Measurements from ENCODE around the gene WNT2B. TPM values are rescaled to one million over a fixed set of nuclear protein-coding genes. Genes with fewer than 3 reads are reported as not detected.
"Not testable (repeated sequence)": the region's sequence is repeated elsewhere in the genome, so short reads cannot be mapped to it uniquely, and the experiment has no call there.

WNT2B gene
- total RNA-seq (10 to 100 TPM in 1 of 2 donors, 1 to 10 TPM in 1; 5.8 to 15.8 TPM), polyA plus RNA-seq (1 to 10 TPM; 2.5 to 2.8 TPM)
- long read RNA-seq, donor 1, partial matches to known transcripts: 2 of 16 reads
- long read RNA-seq, donor 1, other reads (novel, unspliced or antisense): 10 of 16 reads
- long read RNA-seq, donor 2, partial matches to known transcripts: 0 of 15 reads
- long read RNA-seq, donor 2, other reads (novel, unspliced or antisense): 14 of 15 reads

DNA sequence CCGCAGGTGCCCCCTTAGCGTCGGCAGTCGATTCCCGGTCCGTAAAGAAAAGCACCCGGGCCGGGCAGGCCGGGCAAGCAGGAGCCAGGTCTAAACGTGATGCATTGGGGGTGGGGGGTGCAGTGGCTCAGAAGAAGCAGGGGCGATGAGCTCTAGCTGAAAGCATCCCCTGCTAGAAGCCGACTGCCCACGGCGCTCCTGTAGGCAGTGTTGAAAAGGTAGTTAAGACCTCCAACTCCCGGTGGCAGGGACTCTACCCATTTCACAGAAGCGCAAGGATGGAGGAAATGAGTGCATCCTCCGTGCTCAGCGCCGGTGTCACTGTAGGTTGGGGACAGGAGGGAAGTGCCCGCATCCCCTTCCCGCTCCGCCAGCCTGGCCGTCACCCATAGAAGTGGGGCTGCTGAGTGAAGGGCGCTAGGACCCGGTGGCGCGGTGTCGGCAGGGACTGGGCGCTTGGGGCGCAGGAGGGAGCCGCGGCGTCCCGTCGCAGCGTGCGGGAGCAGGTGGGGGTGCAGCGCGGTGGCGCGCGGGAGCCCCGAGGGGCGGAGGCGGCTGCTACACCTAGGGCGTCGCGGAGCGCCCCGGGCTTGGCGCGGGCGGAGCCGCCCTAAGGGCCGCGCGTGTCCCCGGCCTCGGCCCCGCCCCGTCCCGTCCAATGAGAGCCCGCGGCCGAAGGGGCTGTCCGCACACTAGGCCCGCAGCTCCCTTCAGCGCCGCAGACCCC is at the start of gene WNT2B:
WNT2B (plus strand) TSS at position 688 of the 727 bp plus-strand sequence. CDS start 298 bp downstream, outside the sequence.
- 1% methylated on average over 44 to 69 of the region's 69 CpGs for WGBS, 2 donors
- peak; percentile 24 for ATAC-seq (ENCODE audit: low FRiP score)
- intact Hi-C loops (cut with DNase I): loop anchor here in 1 of 2 donors (10.0 kb wide), 1 partner anchor 106 kb away; the partner anchor contains the start of genes CAPZA1 and ST7L
- Histone ChIP-seq H3K27ac (ENCODE audit: low read depth in 1 of 2, low read length in 2 of 2) (no peak within 1 kb of the TSS), H3K27me3 (ENCODE audit: control insufficient read depth in 1 of 2, insufficient read depth in 2 of 2, low read length in 1 of 2) (no peaks in the 10 kb centered on the region), H3K36me3 (ENCODE audit: control insufficient read depth in 1 of 2, insufficient read depth in 2 of 2, low read length in 1 of 2) (no peaks in the 10 kb centered on the region), H3K4me3 (ENCODE audit: low read length in 2 of 2) (peak within 1 kb of the TSS; percentile 18 to 33), H3K9me3 (ENCODE audit: control insufficient read depth, low read length) (no peaks in the 10 kb centered on the region), H3K4me1 (ENCODE audit: control insufficient read depth in 1 of 2, insufficient read depth in 2 of 2, low read length in 2 of 2) (no peaks in the 10 kb centered on the region)
- DNase-seq: peak; percentile 57 to 79

DNA sequence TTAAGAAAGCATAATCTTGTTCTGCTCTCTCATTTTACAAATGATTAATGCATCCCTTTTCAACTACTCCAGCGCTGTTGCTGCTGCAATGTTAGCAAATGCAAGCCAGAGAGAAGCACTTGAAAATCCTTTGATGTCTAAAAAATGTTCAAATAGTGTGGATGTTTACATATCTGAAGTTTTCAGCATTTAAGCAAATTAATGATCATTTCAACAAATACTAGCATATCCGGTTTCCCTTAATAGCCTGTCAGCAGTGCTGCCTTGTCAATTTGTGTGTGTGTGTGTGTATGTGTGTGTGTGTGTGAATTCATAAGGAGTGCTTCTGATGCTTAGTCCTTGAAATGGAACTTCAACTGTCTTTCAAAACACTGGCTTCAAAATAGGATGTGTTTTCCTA is 48.1 kb upstream of the WNT2B start:
- Histone ChIP-seq H3K4me3 (ENCODE audit: low read length in 2 of 2) (no peak overlapping the region), H3K9me3 (ENCODE audit: control insufficient read depth, low read length) (no peaks in the 10 kb centered on the region), H3K4me1 (ENCODE audit: control insufficient read depth in 1 of 2, insufficient read depth in 2 of 2, low read length in 2 of 2) (no peaks in the 10 kb centered on the region), H3K36me3 (ENCODE audit: control insufficient read depth in 1 of 2, insufficient read depth in 2 of 2, low read length in 1 of 2) (peaks cover 10 to 11% of the 10 kb centered on the region in 2 donors), H3K27me3 (ENCODE audit: control insufficient read depth in 1 of 2, insufficient read depth in 2 of 2, low read length in 1 of 2) (no peaks in the 10 kb centered on the region), H3K27ac (ENCODE audit: low read depth in 1 of 2, low read length in 2 of 2) (no peak overlapping the region)
- ATAC-seq (ENCODE audit: low FRiP score) (no peak), DNase-seq (no peak)
- WGBS, 2 donors: 83 to 88% methylated on average over 2 of the region's 2 CpGs
- intact Hi-C loops (cut with DNase I): loop anchor here in 1 of 2 donors (10.0 kb wide), 1 partner anchor 244 kb away; the partner anchor contains the start of gene RHOC

DNA sequence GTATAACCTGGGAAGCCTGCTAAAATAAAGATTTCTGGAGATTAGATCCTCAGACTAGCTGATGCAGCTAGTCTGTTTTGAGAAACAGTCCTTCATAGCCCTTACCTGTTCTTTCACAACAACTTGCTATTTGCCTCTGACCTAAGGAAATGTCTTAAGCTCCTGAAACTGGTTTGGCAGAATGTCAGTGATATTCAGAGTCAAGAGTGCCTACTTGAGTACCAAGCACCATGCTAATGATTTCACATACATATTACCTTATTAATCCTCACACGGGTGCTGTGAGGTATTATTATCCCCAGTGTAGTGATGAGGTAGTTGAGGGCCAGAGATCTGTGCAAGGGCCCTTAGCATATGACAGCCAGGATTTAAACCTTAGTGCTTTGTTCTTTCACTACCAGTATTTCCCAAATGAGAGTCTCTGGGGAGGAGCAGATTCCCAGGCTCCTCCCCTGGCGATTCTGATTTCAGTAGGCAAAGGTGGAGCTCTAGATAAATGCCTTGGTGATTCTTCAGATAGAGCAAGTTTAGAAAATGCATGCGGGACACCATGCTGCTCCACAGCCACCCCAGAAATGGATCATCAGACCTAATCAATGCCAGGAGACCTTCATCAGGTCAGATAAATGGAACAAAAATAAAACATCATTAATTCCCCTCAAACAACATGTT is 47.4 kb upstream of the WNT2B start:
- 66 to 71% methylated on average over 3 of the region's 3 CpGs for WGBS, 2 donors
- Histone ChIP-seq H3K9me3 (ENCODE audit: control insufficient read depth, low read length) (no peaks in the 10 kb centered on the region), H3K27me3 (ENCODE audit: control insufficient read depth in 1 of 2, insufficient read depth in 2 of 2, low read length in 1 of 2) (no peaks in the 10 kb centered on the region), H3K4me1 (ENCODE audit: control insufficient read depth in 1 of 2, insufficient read depth in 2 of 2, low read length in 2 of 2) (no peaks in the 10 kb centered on the region), H3K4me3 (ENCODE audit: low read length in 2 of 2) (no peak overlapping the region), H3K27ac (ENCODE audit: low read depth in 1 of 2, low read length in 2 of 2) (no peak overlapping the region), H3K36me3 (ENCODE audit: control insufficient read depth in 1 of 2, insufficient read depth in 2 of 2, low read length in 1 of 2) (peaks cover 5 to 9% of the 10 kb centered on the region in 2 donors)
- no peak for ATAC-seq (ENCODE audit: low FRiP score)
- intact Hi-C loops (cut with DNase I): loop anchor here in 1 of 2 donors (10.0 kb wide), 1 partner anchor 243 kb away; the partner anchor contains the start of gene RHOC
- no peak for DNase-seq

DNA sequence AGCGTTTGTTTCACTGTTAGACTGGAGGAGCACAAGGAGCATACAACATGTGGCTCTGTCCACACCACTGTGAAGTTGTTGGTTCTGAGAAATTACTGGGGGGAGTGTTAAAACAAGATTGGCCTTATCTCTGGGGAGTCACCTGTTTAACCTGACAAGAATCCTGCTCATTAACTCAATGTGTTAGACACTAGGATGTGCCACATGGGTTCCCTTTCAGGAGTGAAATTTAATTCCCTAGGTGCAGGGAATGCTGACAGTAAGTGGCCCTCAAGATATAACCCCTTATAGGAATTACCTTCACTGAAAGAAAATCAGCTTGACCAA is 45.8 kb upstream of the WNT2B start:
- H3K27ac ChIP-seq (ENCODE audit: low read depth in 1 of 2, low read length in 2 of 2): peak overlapping the region in 1 of 2 donors; percentile 22
- H3K36me3 ChIP-seq (ENCODE audit: control insufficient read depth in 1 of 2, insufficient read depth in 2 of 2, low read length in 1 of 2): no peaks in the 10 kb centered on the region
- intact Hi-C loops (cut with DNase I): loop anchor here in 1 of 2 donors (10.0 kb wide), 1 partner anchor 242 kb away; the partner anchor contains the start of gene RHOC
- ATAC-seq (ENCODE audit: low FRiP score) (no peak), DNase-seq (no peak)
- H3K4me3 ChIP-seq (ENCODE audit: low read length in 2 of 2): no peak overlapping the region
- no peaks in the 10 kb centered on the region for H3K27me3 ChIP-seq (ENCODE audit: control insufficient read depth in 1 of 2, insufficient read depth in 2 of 2, low read length in 1 of 2)
- H3K9me3 ChIP-seq (ENCODE audit: control insufficient read depth, low read length): no peaks in the 10 kb centered on the region
- 71 to 82% methylated on average over 1 of the region's 1 CpG for WGBS, 2 donors
- H3K4me1 ChIP-seq (ENCODE audit: control insufficient read depth in 1 of 2, insufficient read depth in 2 of 2, low read length in 2 of 2): no peaks in the 10 kb centered on the region

DNA sequence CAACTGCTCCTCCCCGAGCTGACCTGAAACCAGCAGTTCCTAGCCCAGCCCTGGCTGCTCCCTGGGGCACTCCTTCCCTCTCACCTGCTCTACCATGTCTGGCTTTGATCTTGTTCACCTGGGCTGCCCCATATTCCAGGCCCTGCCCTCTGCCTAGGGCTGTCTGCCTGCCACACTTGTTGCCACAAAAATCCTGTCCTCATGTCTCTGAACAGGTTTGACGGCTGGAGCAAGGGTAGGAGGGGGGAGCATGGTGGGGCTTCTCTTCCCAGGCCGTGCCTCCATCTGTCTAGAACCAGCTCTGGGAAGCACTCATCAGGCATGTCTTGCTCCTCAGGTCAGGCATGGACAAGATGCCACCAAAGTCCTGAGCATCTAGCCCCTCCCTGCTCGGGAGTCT is 44.3 kb upstream of the WNT2B start:
- ATAC-seq (ENCODE audit: low FRiP score): no peak
- Histone ChIP-seq H3K4me3 (ENCODE audit: low read length in 2 of 2) (no peak overlapping the region), H3K36me3 (ENCODE audit: control insufficient read depth in 1 of 2, insufficient read depth in 2 of 2, low read length in 1 of 2) (no peaks in the 10 kb centered on the region), H3K9me3 (ENCODE audit: control insufficient read depth, low read length) (no peaks in the 10 kb centered on the region), H3K27me3 (ENCODE audit: control insufficient read depth in 1 of 2, insufficient read depth in 2 of 2, low read length in 1 of 2) (no peaks in the 10 kb centered on the region), H3K27ac (ENCODE audit: low read depth in 1 of 2, low read length in 2 of 2) (no peak overlapping the region), H3K4me1 (ENCODE audit: control insufficient read depth in 1 of 2, insufficient read depth in 2 of 2, low read length in 2 of 2) (no peaks in the 10 kb centered on the region)
- whole genome bisulfite sequencing, 2 donors: 66 to 73% methylated on average over 4 of the region's 4 CpGs
- DNase-seq: no peak
- intact Hi-C loops (cut with DNase I): loop anchor here (2.0 to 10.0 kb wide), 2 partner anchors 68 to 240 kb away; partner anchors contain the start of genes CTTNBP2NL (in 1 of the 2) and RHOC (in 1 of the 2)

DNA sequence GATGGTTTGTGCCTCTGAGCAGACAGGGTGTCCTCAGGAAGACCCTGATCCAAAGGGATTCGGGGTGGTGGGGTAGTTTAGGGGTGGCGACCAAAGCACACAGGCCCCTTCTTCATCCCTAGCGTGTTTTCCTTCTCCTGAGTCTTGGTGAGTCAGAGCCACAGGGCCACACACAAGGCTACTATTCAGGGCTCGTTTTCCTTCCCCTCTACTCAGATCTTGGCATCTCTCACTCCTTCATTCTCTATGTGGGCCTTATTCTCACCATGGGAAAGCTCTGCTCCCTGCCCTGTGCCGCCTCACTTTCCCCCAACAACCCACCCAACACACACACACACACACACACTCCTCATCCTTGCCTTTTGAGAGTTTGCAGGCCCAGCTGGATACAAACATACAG is 43.6 kb upstream of the WNT2B start:
- ATAC-seq (ENCODE audit: low FRiP score): no peak
- DNase-seq: peak in 1 of 2 donors; percentile 38
- H3K27me3 ChIP-seq (ENCODE audit: control insufficient read depth in 1 of 2, insufficient read depth in 2 of 2, low read length in 1 of 2): no peaks in the 10 kb centered on the region
- no peak overlapping the region for H3K4me3 ChIP-seq (ENCODE audit: low read length in 2 of 2)
- H3K4me1 ChIP-seq (ENCODE audit: control insufficient read depth in 1 of 2, insufficient read depth in 2 of 2, low read length in 2 of 2): no peaks in the 10 kb centered on the region
- H3K36me3 ChIP-seq (ENCODE audit: control insufficient read depth in 1 of 2, insufficient read depth in 2 of 2, low read length in 1 of 2): no peaks in the 10 kb centered on the region
- 41 to 44% methylated on average over 5 of the region's 5 CpGs for WGBS, 2 donors
- H3K27ac ChIP-seq (ENCODE audit: low read depth in 1 of 2, low read length in 2 of 2): no peak overlapping the region
- intact Hi-C loops (cut with DNase I): loop anchor here (2.0 to 10.0 kb wide), 2 partner anchors 68 to 240 kb away; partner anchors contain the start of genes CTTNBP2NL (in 1 of the 2) and RHOC (in 1 of the 2)
- no peaks in the 10 kb centered on the region for H3K9me3 ChIP-seq (ENCODE audit: control insufficient read depth, low read length)

DNA sequence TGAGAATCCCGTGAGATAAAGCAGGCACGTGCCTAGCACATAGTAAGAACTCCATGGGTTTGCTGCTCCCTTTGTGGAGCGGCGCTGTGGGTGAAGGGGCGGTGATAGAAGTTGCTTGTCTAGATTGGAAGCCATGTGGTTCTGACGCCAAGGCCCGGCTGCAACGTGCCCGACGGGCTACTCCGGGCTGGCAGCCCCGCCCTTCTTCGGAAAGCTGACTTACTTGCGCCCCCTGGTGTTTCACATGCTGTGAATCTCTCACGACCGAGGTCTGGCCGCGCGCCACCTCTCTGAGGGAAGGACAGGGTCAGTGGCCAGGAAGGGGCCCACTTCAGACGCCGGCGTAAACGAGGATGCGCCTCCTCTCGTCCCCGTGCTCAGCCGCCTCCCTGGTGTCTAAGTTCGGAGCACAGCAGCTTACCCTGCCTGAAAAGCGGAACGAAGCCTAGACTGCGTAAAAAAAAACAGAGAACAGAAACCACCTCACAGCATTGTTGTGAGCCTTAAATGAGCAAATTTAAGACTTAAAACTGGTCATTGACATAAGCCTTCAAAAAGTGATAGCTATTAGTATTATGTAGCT is 42.6 kb upstream of the WNT2B start:
- DNase-seq: peak; percentile 98
- H3K4me3 ChIP-seq (ENCODE audit: low read length in 2 of 2): peak overlapping the region; percentile 38 to 63
- no peaks in the 10 kb centered on the region for H3K36me3 ChIP-seq (ENCODE audit: control insufficient read depth in 1 of 2, insufficient read depth in 2 of 2, low read length in 1 of 2)
- no peaks in the 10 kb centered on the region for H3K27me3 ChIP-seq (ENCODE audit: control insufficient read depth in 1 of 2, insufficient read depth in 2 of 2, low read length in 1 of 2)
- H3K4me1 ChIP-seq (ENCODE audit: control insufficient read depth in 1 of 2, insufficient read depth in 2 of 2, low read length in 2 of 2): no peaks in the 10 kb centered on the region
- intact Hi-C loops (cut with DNase I): loop anchor here (1.0 to 10.0 kb wide), 2 partner anchors 75 to 239 kb away; partner anchors contain the start of gene RHOC (in 1 of the 2)
- no peaks in the 10 kb centered on the region for H3K9me3 ChIP-seq (ENCODE audit: control insufficient read depth, low read length)
- 0 to 1% methylated on average over 31 of the region's 31 CpGs for WGBS, 2 donors
- peak; percentile 96 for ATAC-seq (ENCODE audit: low FRiP score)
- peak overlapping the region in 1 of 2 donors; percentile 60 for H3K27ac ChIP-seq (ENCODE audit: low read depth in 1 of 2, low read length in 2 of 2)

DNA sequence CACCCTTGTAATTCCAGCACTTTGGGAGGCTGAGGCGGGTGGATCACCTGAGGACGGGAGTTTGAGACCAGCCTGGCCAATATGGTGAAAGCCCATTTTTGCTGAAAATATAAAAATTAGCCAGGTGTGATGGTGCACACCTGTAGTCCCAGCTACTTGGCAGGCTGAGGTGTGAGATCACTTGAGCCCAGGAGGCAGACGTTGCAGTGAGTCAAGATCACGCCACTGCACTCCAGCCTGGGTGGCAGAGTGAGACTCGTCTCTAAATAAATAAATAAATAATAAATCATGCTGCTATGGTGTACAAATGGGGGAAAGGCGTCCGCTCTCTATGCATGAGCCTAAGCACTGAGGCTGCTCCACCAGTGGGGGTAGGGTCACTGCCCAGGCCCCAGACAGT is 38.4 kb upstream of the WNT2B start:
- H3K4me1 ChIP-seq (ENCODE audit: control insufficient read depth in 1 of 2, insufficient read depth in 2 of 2, low read length in 2 of 2); H3K27me3 ChIP-seq (ENCODE audit: control insufficient read depth in 1 of 2, insufficient read depth in 2 of 2, low read length in 1 of 2); intact Hi-C loops (cut with DNase I); ATAC-seq (ENCODE audit: low FRiP score); H3K27ac ChIP-seq (ENCODE audit: low read depth in 1 of 2, low read length in 2 of 2); DNase-seq; H3K9me3 ChIP-seq (ENCODE audit: control insufficient read depth, low read length); H3K36me3 ChIP-seq (ENCODE audit: control insufficient read depth in 1 of 2, insufficient read depth in 2 of 2, low read length in 1 of 2); H3K4me3 ChIP-seq (ENCODE audit: low read length in 2 of 2): not testable (repeated sequence)
- 65 to 73% methylated on average over 7 of the region's 7 CpGs for WGBS, 2 donors

Data from aorta (tissue), 5 donors.